ENCODE results near the gene WDR33.

The WDR33 gene

GRCh38 chr2:127670957-127671290, 140.0 kb downstream of the WDR33 start:
- H3K27ac ChIP-seq, result no peak overlapping the region
- no peak for TF ChIP-seq CTCF (conservative IDR thresholded peaks at IDR 0.05)
- TF ChIP-seq ZFX (IDR thresholded peaks at IDR 0.05), result no peak

DNA sequence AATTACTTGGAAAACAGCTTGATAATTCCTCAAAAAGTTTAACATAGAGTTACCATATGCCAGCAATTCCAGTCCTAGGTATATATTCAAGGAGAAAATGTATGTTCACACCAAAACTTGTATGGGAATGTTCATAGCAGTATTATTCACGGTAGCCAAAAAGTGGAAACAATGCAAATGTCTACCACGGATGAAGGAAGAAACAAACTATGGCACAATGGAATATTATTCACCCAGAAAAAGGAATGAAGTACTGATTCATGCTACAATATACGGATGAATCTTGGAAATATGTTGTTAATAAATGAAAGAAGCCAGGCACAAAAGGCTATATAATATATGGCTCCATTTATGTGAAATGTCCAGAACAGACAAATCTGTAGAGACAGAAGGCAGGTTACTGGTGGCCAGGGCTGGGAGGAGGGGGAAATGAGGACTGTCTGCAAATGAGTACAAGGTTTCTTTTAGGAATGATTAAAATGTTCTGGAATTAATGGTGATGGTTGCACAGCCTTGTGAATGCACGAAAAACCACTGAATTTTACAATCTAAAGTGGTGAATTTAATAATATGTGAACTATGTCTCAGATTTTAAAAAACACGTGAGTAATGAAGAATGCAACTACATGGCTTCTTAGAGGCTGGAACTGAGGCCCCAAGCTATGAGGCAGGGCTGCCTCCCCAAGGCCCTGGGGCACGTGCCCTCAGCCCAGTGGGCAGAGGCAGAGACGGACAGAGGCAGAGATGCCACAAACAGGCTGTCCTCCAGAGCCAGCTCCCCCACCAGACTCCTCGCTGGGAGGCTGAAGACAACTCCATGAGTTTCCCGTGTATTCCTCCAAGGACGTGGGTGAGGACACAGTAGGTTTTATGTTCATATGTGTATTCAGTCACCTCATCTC, 140.7 kb downstream of the WDR33 start:
- TF ChIP-seq CTCF (conservative IDR thresholded peaks at IDR 0.05) (no peak), ZFX (IDR thresholded peaks at IDR 0.05) (no peak)
- H3K27ac ChIP-seq, result no peak overlapping the region

GRCh38 chr2:127669056-127669455, 141.9 kb downstream of the WDR33 start:
- no peak for TF ChIP-seq CTCF (conservative IDR thresholded peaks at IDR 0.05)
- no peak for TF ChIP-seq ZFX (IDR thresholded peaks at IDR 0.05)
- H3K27ac ChIP-seq, result no peak overlapping the region

DNA sequence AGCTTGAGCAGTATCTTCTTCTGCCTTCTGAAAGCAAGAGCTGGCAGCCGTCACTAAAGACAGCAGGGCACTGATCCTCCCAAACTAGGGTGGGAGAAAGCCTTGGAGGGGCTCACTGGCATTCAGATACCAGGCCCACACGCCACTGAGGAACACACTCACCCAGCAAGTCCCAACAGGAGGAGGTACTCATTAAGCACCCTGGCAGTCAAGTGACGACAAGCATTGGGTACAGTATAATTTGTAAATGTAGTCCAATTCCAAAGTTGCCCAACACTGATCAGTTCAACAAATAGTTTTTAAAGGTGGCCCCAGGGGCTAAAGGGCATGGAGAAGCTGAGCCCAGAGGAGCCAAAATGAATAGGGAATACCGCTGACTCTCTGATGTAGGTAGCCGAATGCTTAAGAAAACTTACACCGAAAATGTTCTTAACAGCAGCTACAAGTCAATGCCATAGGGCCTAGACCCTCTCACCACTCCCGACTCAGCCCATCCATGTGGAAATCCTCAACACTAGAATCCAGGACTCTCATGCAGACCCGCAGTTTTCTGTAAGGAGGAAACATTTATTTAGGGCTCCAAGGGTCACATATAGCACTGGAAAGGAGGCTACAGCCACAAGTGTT, 145.6 kb downstream of the WDR33 start:
- no peak overlapping the region for H3K27ac ChIP-seq
- TF ChIP-seq CTCF (conservative IDR thresholded peaks at IDR 0.05) (no peak), ZFX (IDR thresholded peaks at IDR 0.05) (no peak)

DNA sequence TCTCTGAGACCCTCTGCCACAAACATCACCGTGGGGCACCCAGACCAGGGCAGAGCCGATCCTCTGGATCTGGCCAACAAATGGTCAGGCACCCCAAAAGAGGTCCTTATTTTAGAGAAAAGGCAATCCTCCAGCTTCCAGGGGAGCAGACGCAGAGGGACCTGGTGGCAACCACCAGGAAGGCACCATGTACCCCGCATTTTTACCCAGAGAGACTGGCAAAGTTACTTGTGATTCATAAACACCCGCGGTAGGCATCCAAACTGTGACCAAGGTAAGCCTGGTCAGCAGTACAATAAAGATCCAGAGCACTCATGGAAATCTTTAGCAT, 146.1 kb downstream of the WDR33 start:
- TF ChIP-seq CTCF (conservative IDR thresholded peaks at IDR 0.05), result no peak
- no peak for TF ChIP-seq ZFX (IDR thresholded peaks at IDR 0.05)
- no peak overlapping the region for H3K27ac ChIP-seq

GRCh38 chr2:127664065-127664894, 146.7 kb downstream of the WDR33 start:
- no peak for TF ChIP-seq CTCF (conservative IDR thresholded peaks at IDR 0.05)
- TF ChIP-seq ZFX (IDR thresholded peaks at IDR 0.05), result no peak

More at GRCh38 chr2:127664065-127664894, 146.7 kb downstream of the WDR33 start:
- H3K27ac ChIP-seq, result no peak overlapping the region
